DMS 273 (cell line): ENCODE data around the gene PRR36.

Source experiments
- DNase-seq: peaks from one replicate; lab custom pipeline; 2025; ENCODE audit not compliant: unreplicated experiment; lab: John Stamatoyannopoulos, UW

The PRR36 gene

GRCh38 chr19:7823686-7824301 lies 50.4 kb downstream of the PRR36 start:
- no peak for DNase-seq

GRCh38 chr19:7822910-7823515 lies 51.2 kb downstream of the PRR36 start:
- no peak for DNase-seq

- no peak for DNase-seq
Observed at GRCh38 chr19:7820588-7820987, 53.6 kb downstream of the PRR36 start.

- no peak for DNase-seq
Observed at GRCh38 chr19:7819337-7819736, 54.9 kb downstream of the PRR36 start.

GRCh38 chr19:7818806-7819205 lies 55.4 kb downstream of the PRR36 start:
- no peak for DNase-seq
